K562 (cell line): ENCODE measurements around the gene WDR90. TPM values are rescaled to one million over a fixed set of nuclear protein-coding genes. Genes with fewer than 3 reads are reported as not detected.

Source experiments
- CEBPZ ChIP-seq: fragments of 150-350 bp; IDR thresholded peaks from 2 replicates; pipeline ENCODE4 v1.6.1; 2014; ENCODE audit warnings: low read depth, mild to moderate bottlenecking, low read length, borderline replicate concordance
- CHD7 ChIP-seq: fragments of 200-600 bp; sonication (generic); IDR thresholded peaks from one replicate; pipeline ENCODE4 v1.6.1; 2012; ENCODE audit warnings: mild to moderate bottlenecking, low read depth, low read length, inconsistent platforms
- NFXL1 ChIP-seq: fragments of 450-650 bp; formaldehyde crosslinking; IDR thresholded peaks from 2 replicates; pipeline ENCODE4 v1.4.0; 2021; ENCODE audit warnings: mild to moderate bottlenecking
- RBM25 ChIP-seq: fragments of 200-400 bp; formaldehyde crosslinking; IDR thresholded peaks from 2 replicates; pipeline ENCODE4 v1.6.1; 2018; ENCODE audit warnings: low read length, low read depth, moderate library complexity; ENCODE audit not compliant: severe bottlenecking
- polyA plus RNA-seq, 8 experiments: library from polyadenylated mRNA; depleted of rRNA in 4 of 8; stranded (reverse) in 5 of 8; unstranded in 3 of 8; fragments of >200 nt; fragmentation: Nextera tagmentation in 2 of 8; fragmentation: Illumina TruSeq in 1 of 8; extraction: Ambion mirVana in 2 of 8; extraction: Trizol in 1 of 8; gene quantifications; 2 replicates each; pipeline versions ENCODE4 v1.2.1 to v1.2.3, GENCODE V29; 2011 to 2014; ENCODE audit warnings: inconsistent platforms in 1 of 8, missing spikeins in 1 of 8
- total RNA-seq, 7 experiments: library from RNA; depleted of rRNA in 6 of 7; stranded (reverse); fragments of >200 nt in 6 of 7; fragmentation: Illumina TruSeq in 2 of 7; extraction: Trizol in 2 of 7; gene quantifications; 2 replicates each; pipeline versions ENCODE4 v1.2.1 to v1.2.3, GENCODE V29; 2011 to 2021; ENCODE audit warnings: low replicate concordance in 1 of 7
- TF ChIP-seq, protein P1 (sequence below): fragments of 450-650 bp; IDR thresholded peaks from 2 replicates; pipeline ENCODE4 v1.7.0; 2016; ENCODE audit warnings: borderline replicate concordance
- TF ChIP-seq, protein P2 (sequence below): fragments of 250-450 bp; sonication (Bioruptor Pico); IDR thresholded peaks from 2 replicates; pipeline ENCODE4 v1.8.0; 2021; ENCODE audit warnings: borderline replicate concordance, mild to moderate bottlenecking, moderate library complexity; ENCODE audit not compliant: poor library complexity, severe bottlenecking

The WDR90 gene
- total and polyA plus RNA-seq, 9 of the 15 experiments (the other 6 are each of a cell fraction or from before 2014, with no cell fraction given), result 0.44 to 12.6 (median 3.3) TPM

GRCh38 chr16:714558-715476 is 65.7 kb downstream of the WDR90 start, which contains the start of gene METRN (continued):
- no peak for TF ChIP-seq CEBPZ
- TF ChIP-seq, protein P1, sequence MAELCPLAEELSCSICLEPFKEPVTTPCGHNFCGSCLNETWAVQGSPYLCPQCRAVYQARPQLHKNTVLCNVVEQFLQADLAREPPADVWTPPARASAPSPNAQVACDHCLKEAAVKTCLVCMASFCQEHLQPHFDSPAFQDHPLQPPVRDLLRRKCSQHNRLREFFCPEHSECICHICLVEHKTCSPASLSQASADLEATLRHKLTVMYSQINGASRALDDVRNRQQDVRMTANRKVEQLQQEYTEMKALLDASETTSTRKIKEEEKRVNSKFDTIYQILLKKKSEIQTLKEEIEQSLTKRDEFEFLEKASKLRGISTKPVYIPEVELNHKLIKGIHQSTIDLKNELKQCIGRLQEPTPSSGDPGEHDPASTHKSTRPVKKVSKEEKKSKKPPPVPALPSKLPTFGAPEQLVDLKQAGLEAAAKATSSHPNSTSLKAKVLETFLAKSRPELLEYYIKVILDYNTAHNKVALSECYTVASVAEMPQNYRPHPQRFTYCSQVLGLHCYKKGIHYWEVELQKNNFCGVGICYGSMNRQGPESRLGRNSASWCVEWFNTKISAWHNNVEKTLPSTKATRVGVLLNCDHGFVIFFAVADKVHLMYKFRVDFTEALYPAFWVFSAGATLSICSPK, result no peak
- TF ChIP-seq, protein P2, sequence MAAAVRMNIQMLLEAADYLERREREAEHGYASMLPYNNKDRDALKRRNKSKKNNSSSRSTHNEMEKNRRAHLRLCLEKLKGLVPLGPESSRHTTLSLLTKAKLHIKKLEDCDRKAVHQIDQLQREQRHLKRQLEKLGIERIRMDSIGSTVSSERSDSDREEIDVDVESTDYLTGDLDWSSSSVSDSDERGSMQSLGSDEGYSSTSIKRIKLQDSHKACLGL (CRISPR knock-in tag), result no peak
- TF ChIP-seq RBM25, result peak; percentile 95
- TF ChIP-seq CHD7, result no peak
- no peak for TF ChIP-seq NFXL1
